IMR-90 (cell line): ENCODE measurements around the gene ABHD17B.

Experiments
- BHLHE40 ChIP-seq: fragments of 150-350 bp; IDR thresholded peaks from 2 replicates; pipeline ENCODE4 v1.6.1; 2016; ENCODE audit warnings: mild to moderate bottlenecking, low read depth, low read length
- CHD1 ChIP-seq: IDR thresholded peaks from 2 replicates; pipeline ENCODE4 v1.6.1; 2012; ENCODE audit warnings: low read depth, low read length, improper control_type of control experiment
- FOS ChIP-seq: fragments of 150-350 bp; IDR thresholded peaks from 2 replicates; pipeline ENCODE4 v1.6.1; 2016; ENCODE audit warnings: low read depth, low read length
- MAFK ChIP-seq: IDR thresholded peaks from 2 replicates; pipeline ENCODE4 v1.6.1; 2012; ENCODE audit warnings: low read depth, low read length, improper control_type of control experiment
- MXI1 ChIP-seq: IDR thresholded peaks from 2 replicates; pipeline ENCODE4 v1.6.1; 2012; ENCODE audit warnings: low read depth, mild to moderate bottlenecking, low read length, moderate library complexity, borderline replicate concordance
- POLR2A ChIP-seq: IDR thresholded peaks from 2 replicates; pipeline ENCODE4 v1.6.1; 2012; ENCODE audit warnings: mild to moderate bottlenecking, low read depth, low read length
- RFX5 ChIP-seq: IDR thresholded peaks from 2 replicates; pipeline ENCODE4 v1.8.0; 2012; ENCODE audit warnings: low read depth, mild to moderate bottlenecking, low read length, moderate library complexity
- SMC3 ChIP-seq: fragments of 150-350 bp; IDR thresholded peaks from 2 replicates; pipeline ENCODE4 v1.6.1; 2016; ENCODE audit warnings: low read depth, mild to moderate bottlenecking, antibody characterized with exemption, low read length, moderate library complexity
- USF2 ChIP-seq: fragments of 150-350 bp; IDR thresholded peaks from 2 replicates; pipeline ENCODE4 v1.6.1; 2017; ENCODE audit warnings: mild to moderate bottlenecking, antibody characterized with exemption, low read length, low read depth
- TF ChIP-seq, protein P1 (sequence below): conservative IDR thresholded peaks from 2 replicates; pipeline ENCODE4 v1.5.1; 2012; ENCODE audit warnings: mild to moderate bottlenecking, low read depth, low read length, improper control_type of control experiment

GRCh38 chr9:71863631-71864030, 47.4 kb downstream of the ABHD17B start:
- TF ChIP-seq SMC3, result no peak
- TF ChIP-seq, protein P1, sequence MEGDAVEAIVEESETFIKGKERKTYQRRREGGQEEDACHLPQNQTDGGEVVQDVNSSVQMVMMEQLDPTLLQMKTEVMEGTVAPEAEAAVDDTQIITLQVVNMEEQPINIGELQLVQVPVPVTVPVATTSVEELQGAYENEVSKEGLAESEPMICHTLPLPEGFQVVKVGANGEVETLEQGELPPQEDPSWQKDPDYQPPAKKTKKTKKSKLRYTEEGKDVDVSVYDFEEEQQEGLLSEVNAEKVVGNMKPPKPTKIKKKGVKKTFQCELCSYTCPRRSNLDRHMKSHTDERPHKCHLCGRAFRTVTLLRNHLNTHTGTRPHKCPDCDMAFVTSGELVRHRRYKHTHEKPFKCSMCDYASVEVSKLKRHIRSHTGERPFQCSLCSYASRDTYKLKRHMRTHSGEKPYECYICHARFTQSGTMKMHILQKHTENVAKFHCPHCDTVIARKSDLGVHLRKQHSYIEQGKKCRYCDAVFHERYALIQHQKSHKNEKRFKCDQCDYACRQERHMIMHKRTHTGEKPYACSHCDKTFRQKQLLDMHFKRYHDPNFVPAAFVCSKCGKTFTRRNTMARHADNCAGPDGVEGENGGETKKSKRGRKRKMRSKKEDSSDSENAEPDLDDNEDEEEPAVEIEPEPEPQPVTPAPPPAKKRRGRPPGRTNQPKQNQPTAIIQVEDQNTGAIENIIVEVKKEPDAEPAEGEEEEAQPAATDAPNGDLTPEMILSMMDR, result no peak
- TF ChIP-seq FOS, result no peak
- no peak for TF ChIP-seq POLR2A
- no peak for TF ChIP-seq CHD1
- no peak for TF ChIP-seq MXI1
- no peak for TF ChIP-seq USF2
- TF ChIP-seq BHLHE40, result no peak
- TF ChIP-seq RFX5, result no peak
- TF ChIP-seq MAFK, result no peak
